Trophoblast cell (in vitro differentiated cells and primary cell): ENCODE measurements around the gene MFSD2B.

Source experiments
- DNase-seq, 2 donors: peaks; one replicate each; pipeline ENCODE4 v3.0.0-alpha.2; 2016
- H2AFZ ChIP-seq: 2 replicates; pipeline ENCODE4 v1.6.1; 2013; ENCODE audit warnings: low read length, moderate library complexity, mild to moderate bottlenecking; ENCODE audit not compliant: insufficient read depth, poor library complexity
- H2AK5ac ChIP-seq: 2 replicates; pipeline ENCODE4 v1.6.1; 2013; ENCODE audit warnings: mild to moderate bottlenecking, low read length
- H2BK120ac ChIP-seq: 2 replicates; pipeline ENCODE4 v1.6.1; 2013; ENCODE audit warnings: low read length, mild to moderate bottlenecking, moderate library complexity; ENCODE audit not compliant: insufficient read depth, poor library complexity
- H2BK12ac ChIP-seq: 2 replicates; pipeline ENCODE4 v1.6.1; 2013; ENCODE audit warnings: mild to moderate bottlenecking, low read length, moderate library complexity
- H2BK5ac ChIP-seq: 2 replicates; pipeline ENCODE4 v1.6.1; 2013; ENCODE audit warnings: low read length, low read depth, moderate library complexity, mild to moderate bottlenecking; ENCODE audit not compliant: poor library complexity
- H3K14ac ChIP-seq: 2 replicates; pipeline ENCODE4 v1.6.1; 2013; ENCODE audit warnings: mild to moderate bottlenecking, low read length
- H3K18ac ChIP-seq: 2 replicates; pipeline ENCODE4 v1.6.1; 2013; ENCODE audit warnings: mild to moderate bottlenecking, low read length
- H3K23ac ChIP-seq: 2 replicates; pipeline ENCODE4 v1.6.1; 2013; ENCODE audit warnings: low read length
- H3K27ac ChIP-seq: 2 replicates; pipeline ENCODE4 v1.5.1; 2013; ENCODE audit warnings: low read depth, mild to moderate bottlenecking, inconsistent platforms, low read length, moderate library complexity
- H3K27me3 ChIP-seq: 2 replicates; pipeline ENCODE4 v1.6.1; 2013; ENCODE audit warnings: inconsistent platforms, mild to moderate bottlenecking, low read length, moderate library complexity; ENCODE audit not compliant: insufficient read depth
- H3K36me3 ChIP-seq, 2 experiments: 1 replicate in 1 of 2; 2 replicates in 1 of 2; pipeline ENCODE4 v1.6.1; 2013; ENCODE audit warnings: low read length in 2 of 2, mild to moderate bottlenecking in 2 of 2, moderate library complexity in 1 of 2; ENCODE audit not compliant: insufficient read depth in 2 of 2, control insufficient read depth in 1 of 2
- H3K4ac ChIP-seq: 2 replicates; pipeline ENCODE4 v1.6.1; 2013; ENCODE audit warnings: low read depth, mild to moderate bottlenecking, low read length, moderate library complexity
- H3K4me1 ChIP-seq, 2 experiments: 1 replicate in 1 of 2; 2 replicates in 1 of 2; pipeline ENCODE4 v1.6.1; 2013; ENCODE audit warnings: low read length in 2 of 2, mild to moderate bottlenecking in 2 of 2, moderate library complexity in 1 of 2; ENCODE audit not compliant: insufficient read depth in 2 of 2, control insufficient read depth in 1 of 2
- H3K4me2 ChIP-seq: 2 replicates; pipeline ENCODE4 v1.6.1; 2013; ENCODE audit warnings: inconsistent platforms, mild to moderate bottlenecking, low read length, moderate library complexity
- H3K4me3 ChIP-seq: 2 replicates; pipeline ENCODE4 v1.5.1; 2013; ENCODE audit warnings: mild to moderate bottlenecking, low read depth, low read length, inconsistent platforms
- H3K79me1 ChIP-seq: one replicate; pipeline ENCODE4 v1.6.1; 2013; ENCODE audit warnings: low read length
- H3K79me2 ChIP-seq: 2 replicates; pipeline ENCODE4 v1.6.1; 2013; ENCODE audit warnings: low read length, mild to moderate bottlenecking; ENCODE audit not compliant: control insufficient read depth, insufficient read depth, poor library complexity
- H3K9ac ChIP-seq: 2 replicates; pipeline ENCODE4 v1.6.1; 2013; ENCODE audit warnings: mild to moderate bottlenecking, low read length
- H3K9me3 ChIP-seq: 2 replicates; pipeline ENCODE4 v1.6.1; 2013; ENCODE audit warnings: low read depth, mild to moderate bottlenecking, control low read depth, inconsistent platforms, low read length; ENCODE audit not compliant: insufficient read depth
- H4K12ac ChIP-seq: 2 replicates; pipeline ENCODE4 v1.6.1; 2013; ENCODE audit warnings: low read depth, mild to moderate bottlenecking, low read length, moderate library complexity
- H4K8ac ChIP-seq: 2 replicates; pipeline ENCODE4 v1.6.1; 2013; ENCODE audit warnings: low read depth, mild to moderate bottlenecking, low read length, moderate library complexity
- H4K91ac ChIP-seq: one replicate; pipeline ENCODE4 v1.6.1; 2013; ENCODE audit warnings: low read depth, mild to moderate bottlenecking, low read length, moderate library complexity
- WGBS: extraction: QIAGEN DNeasy Blood & Tissue Kit; methylation state at CpG from one replicate; pipeline ENCODE4 v1.1.7; 2013; ENCODE audit warnings: missing lambda C conversion rate; ENCODE audit not compliant: insufficient read length, insufficient coverage; ENCODE audit errors: extremely low coverage; 5-methylcytosine and 5-hydroxymethylcytosine counted together

Gene MFSD2B

GRCh38 chr2:24046930-24047702 is 37.2 kb downstream of the MFSD2B start, which contains the start of gene WDCP:
WDCP (minus strand) TSS chr2:24047391; CDS start chr2:24039494, 7,897 bp downstream.
- Histone ChIP-seq H3K36me3 (no peaks in the 10 kb centered on the region), H3K4me2 (peak within 1 kb of the TSS; percentile 85), H4K91ac (peak within 1 kb of the TSS; percentile 58), H3K4ac (peak within 1 kb of the TSS; percentile 65), H3K79me1 (peaks cover 6% of the 10 kb centered on the region), H3K14ac (peak within 1 kb of the TSS; percentile 88), H2BK12ac (no peak within 1 kb of the TSS), H3K18ac (peak within 1 kb of the TSS; percentile 67), H3K9me3 (peaks cover 3% of the 10 kb centered on the region), H2AK5ac (no peak within 1 kb of the TSS), H4K8ac (peak within 1 kb of the TSS; percentile 97), H4K12ac (peak within 1 kb of the TSS; percentile 97), H3K23ac (no peak within 1 kb of the TSS), H3K79me2 (peaks cover 5% of the 10 kb centered on the region), H3K9ac (peak within 1 kb of the TSS; percentile 72), H2AFZ (peak within 1 kb of the TSS; percentile 95), H3K4me1 (peaks cover 3 to 4% of the 10 kb centered on the region in 2 experiments), H3K27me3 (no peaks in the 10 kb centered on the region), H3K4me3 (peak within 1 kb of the TSS; percentile 85), H2BK5ac (no peak within 1 kb of the TSS), H2BK120ac (peak within 1 kb of the TSS; percentile 60), H3K27ac (no peak within 1 kb of the TSS)
- no CpG with 5 or more reads among the region's 38 CpGs for WGBS
- DNase-seq = peak; percentile 96 to 97

GRCh38 chr2:24047703-24048033 is 37.8 kb downstream of the MFSD2B start:
- Histone ChIP-seq H2BK5ac (no peak overlapping the region), H3K4me2 (peak overlapping the region; percentile 28), H3K4me1 (peaks cover 3 to 4% of the 10 kb centered on the region in 2 experiments), H3K27ac (no peak overlapping the region), H3K14ac (no peak overlapping the region), H3K36me3 (no peaks in the 10 kb centered on the region), H3K27me3 (no peaks in the 10 kb centered on the region), H3K23ac (no peak overlapping the region), H2BK12ac (no peak overlapping the region), H3K9ac (peak overlapping the region; percentile 44), H3K79me1 (peaks cover 6% of the 10 kb centered on the region), H2AFZ (peak overlapping the region; percentile 89), H3K9me3 (peaks cover 3% of the 10 kb centered on the region), H2BK120ac (peak overlapping the region; percentile 53), H3K4ac (no peak overlapping the region), H3K79me2 (peaks cover 5% of the 10 kb centered on the region), H4K8ac (peak overlapping the region; percentile 91), H4K12ac (peak overlapping the region; percentile 97), H4K91ac (peak overlapping the region; percentile 58), H2AK5ac (no peak overlapping the region), H3K4me3 (no peak overlapping the region), H3K18ac (no peak overlapping the region)
- no peak for DNase-seq
- no CpG with 5 or more reads among the region's 8 CpGs for WGBS

- no peak overlapping the region for H4K8ac ChIP-seq
- no peak overlapping the region for H3K23ac ChIP-seq
- H3K27ac ChIP-seq = no peak overlapping the region
- no peak overlapping the region for H3K14ac ChIP-seq
- H2AK5ac ChIP-seq = no peak overlapping the region
- DNase-seq = no peak
- no peak overlapping the region for H3K4ac ChIP-seq
- no peak overlapping the region for H2BK120ac ChIP-seq
- no peaks in the 10 kb centered on the region for H3K27me3 ChIP-seq
- no peaks in the 10 kb centered on the region for H3K36me3 ChIP-seq
- H3K9me3 ChIP-seq = peaks cover 3% of the 10 kb centered on the region
- peaks cover 5% of the 10 kb centered on the region for H3K79me2 ChIP-seq
- no peak overlapping the region for H4K91ac ChIP-seq
- H2AFZ ChIP-seq = peak overlapping the region; percentile 70
- H3K4me2 ChIP-seq = peak overlapping the region; percentile 81
- no CpG with 5 or more reads among the region's 23 CpGs for WGBS
- H3K79me1 ChIP-seq = peaks cover 6% of the 10 kb centered on the region
- H3K9ac ChIP-seq = no peak overlapping the region
- no peak overlapping the region for H2BK12ac ChIP-seq
- no peak overlapping the region for H2BK5ac ChIP-seq
- no peak overlapping the region for H3K18ac ChIP-seq
- peaks cover 3 to 4% of the 10 kb centered on the region in 2 experiments for H3K4me1 ChIP-seq
- H3K4me3 ChIP-seq = no peak overlapping the region
- H4K12ac ChIP-seq = no peak overlapping the region
These were observed 39.0 kb downstream of the MFSD2B start for GRCh38 chr2:24048769-24049484.

- Histone ChIP-seq H4K8ac (peak within 1 kb of the TSS; percentile 71), H3K18ac (peak within 1 kb of the TSS; percentile 50), H3K9me3 (peaks cover 3% of the 10 kb centered on the region), H2BK120ac (no peak within 1 kb of the TSS), H3K27me3 (no peaks in the 10 kb centered on the region), H2AK5ac (no peak within 1 kb of the TSS), H4K12ac (peak within 1 kb of the TSS; percentile 80), H3K79me1 (peaks cover 6% of the 10 kb centered on the region), H3K23ac (no peak within 1 kb of the TSS), H3K27ac (no peak within 1 kb of the TSS), H3K9ac (peak within 1 kb of the TSS; percentile 10), H3K14ac (peak within 1 kb of the TSS; percentile 69), H3K79me2 (peaks cover 5% of the 10 kb centered on the region), H3K36me3 (no peaks in the 10 kb centered on the region), H2BK12ac (no peak within 1 kb of the TSS), H2BK5ac (no peak within 1 kb of the TSS), H3K4me1 (peaks cover 3 to 4% of the 10 kb centered on the region in 2 experiments), H3K4me3 (peak within 1 kb of the TSS; percentile 78), H2AFZ (peak within 1 kb of the TSS; percentile 94), H3K4me2 (peak within 1 kb of the TSS; percentile 81), H3K4ac (peak within 1 kb of the TSS; percentile 16), H4K91ac (peak within 1 kb of the TSS; percentile 32)
- DNase-seq = peak; percentile 17 to 62
- no CpG with 5 or more reads among the region's 52 CpGs for WGBS
These were observed 39.7 kb downstream of the MFSD2B start, which contains the start of gene FKBP1B for GRCh38 chr2:24049485-24050021. FKBP1B (plus strand) TSS chr2:24049741; CDS start chr2:24049850, 109 bp downstream.
